ENCODE results near the gene EAF1. TPM values are rescaled to one million over a fixed set of nuclear protein-coding genes. Genes with fewer than 3 reads are reported as not detected.

The EAF1 gene
- 16.6 and 20.1 TPM in 2 replicates for total RNA-seq

GRCh38 chr3:15427182-15427880, at the start of gene EAF1, which contains the start of gene METTL6:
Gene EAF1 (plus strand): TSS chr3:15427598. CDS start chr3:15427780, 182 bp downstream.
Gene METTL6 (minus strand): TSS chr3:15427544. CDS start chr3:15426511, 1,033 bp downstream.

Other genes with a start within 250 kb of the EAF1 start
- gene CAPN7, start 221.4 kb upstream of the EAF1 start, total RNA-seq, result 24.5 and 33.4 TPM in 2 replicates
- 26.0 and 33.4 TPM in 2 replicates for gene SH3BP5, start 95.0 kb upstream of the EAF1 start, total RNA-seq
- 27.0 and 30.9 TPM in 2 replicates for gene METTL6, start 54 bp upstream of the EAF1 start, total RNA-seq
- gene COLQ, start 94.1 kb downstream of the EAF1 start, total RNA-seq, result 0.28 and 0.46 TPM in 2 replicates
- 19.4 and 22.0 TPM in 2 replicates for gene HACL1, start 174.0 kb downstream of the EAF1 start, total RNA-seq
- 19.2 and 31.0 TPM in 2 replicates for gene BTD, start 174.1 kb downstream of the EAF1 start, total RNA-seq